ENCODE measurements around the gene NAA10.
"Not testable (repeated sequence)": the region's sequence is repeated elsewhere in the genome, so short reads cannot be mapped to it uniquely, and the experiment has no call there.

The NAA10 gene

GRCh38 chrX:153934762-153935325 lies at the start of gene NAA10:
Gene NAA10, minus strand, starts transcription at chrX:153935037. Its CDS starts 133 bp downstream, at chrX:153934904.
- H3K4me3 ChIP-seq (replicated peaks; ENCODE audit: low read depth, low read length): peak within 1 kb of the TSS; percentile 81
- TF ChIP-seq CTCF (IDR thresholded peaks at IDR 0.05; ENCODE audit: insufficient read depth, low read length, poor library complexity, severe bottlenecking): no peak
- peaks cover 2% of the 10 kb centered on the region for H3K36me3 ChIP-seq (ENCODE audit: control insufficient read depth, insufficient read depth, low read length)
- H3K27me3 ChIP-seq (replicated peaks; ENCODE audit: control insufficient read depth, insufficient read depth, low read length): no peaks in the 10 kb centered on the region
- DNase-seq (ENCODE audit: extremely low read depth, insufficient read length): peak; percentile 88

GRCh38 chrX:153983321-153983801 lies 48.5 kb upstream of the NAA10 start:
- Histone ChIP-seq H3K4me3 (replicated peaks; ENCODE audit: low read depth, low read length) (no peak overlapping the region), H3K27me3 (replicated peaks; ENCODE audit: control insufficient read depth, insufficient read depth, low read length) (no peaks in the 10 kb centered on the region), H3K36me3 (ENCODE audit: control insufficient read depth, insufficient read depth, low read length) (no peaks in the 10 kb centered on the region)
- DNase-seq (ENCODE audit: extremely low read depth, insufficient read length): no peak
- TF ChIP-seq CTCF (IDR thresholded peaks at IDR 0.05; ENCODE audit: insufficient read depth, low read length, poor library complexity, severe bottlenecking): no peak

DNA sequence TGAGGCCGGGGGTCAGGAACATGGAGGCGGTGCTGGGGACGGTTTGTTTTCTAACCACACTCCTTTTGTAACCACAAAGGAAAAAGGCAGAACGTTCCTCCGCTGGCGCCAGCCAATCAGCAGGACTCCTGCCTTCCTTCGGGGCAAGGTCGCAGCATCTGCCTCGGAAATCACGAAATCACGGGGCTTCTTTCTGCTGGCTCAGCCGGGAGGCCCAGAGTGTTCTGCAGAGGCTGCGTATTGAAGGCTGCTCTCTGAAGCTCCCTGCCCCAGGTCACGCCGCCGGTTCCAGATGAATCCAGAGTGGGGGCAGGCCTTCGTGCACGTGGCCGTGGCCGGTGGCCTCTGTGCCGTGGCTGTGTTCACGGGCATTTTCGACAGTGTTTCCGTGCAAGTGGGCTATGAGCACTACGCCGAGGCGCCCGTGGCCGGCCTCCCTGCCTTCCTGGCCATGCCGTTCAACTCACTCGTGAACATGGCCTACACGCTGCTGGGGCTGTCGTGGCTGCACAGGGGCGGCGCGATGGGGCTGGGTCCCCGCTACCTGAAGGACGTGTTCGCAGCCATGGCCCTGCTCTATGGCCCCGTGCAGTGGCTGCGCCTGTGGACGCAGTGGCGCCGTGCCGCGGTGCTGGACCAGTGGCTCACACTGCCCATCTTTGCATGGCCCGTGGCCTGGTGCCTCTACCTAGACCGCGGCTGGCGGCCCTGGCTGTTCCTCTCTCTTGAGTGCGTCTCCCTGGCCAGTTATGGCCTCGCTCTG lies 47.1 kb upstream of the NAA10 start:
- Histone ChIP-seq H3K4me3 (replicated peaks; ENCODE audit: low read depth, low read length) (no peak overlapping the region), H3K27me3 (replicated peaks; ENCODE audit: control insufficient read depth, insufficient read depth, low read length) (no peaks in the 10 kb centered on the region), H3K36me3 (ENCODE audit: control insufficient read depth, insufficient read depth, low read length) (no peaks in the 10 kb centered on the region)
- TF ChIP-seq CTCF (IDR thresholded peaks at IDR 0.05; ENCODE audit: insufficient read depth, low read length, poor library complexity, severe bottlenecking): no peak
- no peak for DNase-seq (ENCODE audit: extremely low read depth, insufficient read length)

DNA sequence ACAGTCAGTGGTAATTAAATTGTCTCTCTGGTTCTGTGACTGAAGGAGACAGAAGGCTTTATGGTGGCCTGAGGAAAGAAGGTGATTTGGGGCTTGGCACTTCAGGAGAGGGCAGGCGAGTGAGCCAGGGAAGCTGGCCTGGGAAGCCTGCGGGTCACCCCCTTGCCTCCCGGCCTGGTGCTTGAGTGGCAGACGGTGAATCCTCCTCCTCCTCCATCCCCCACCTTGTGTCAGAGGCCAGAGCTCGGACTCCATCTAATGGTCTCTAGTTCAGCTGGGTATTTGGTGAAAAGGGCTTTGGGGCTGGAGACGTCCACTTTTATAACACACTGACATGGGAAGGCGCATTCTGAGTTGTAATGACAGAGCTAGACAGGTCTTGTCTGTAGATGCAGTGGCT lies 46.4 kb upstream of the NAA10 start:
- H3K4me3 ChIP-seq (replicated peaks; ENCODE audit: low read depth, low read length): 0 out of 2 replicates have a peak overlapping the region, but pooled peaks have one; percentile 3
- H3K27me3 ChIP-seq (replicated peaks; ENCODE audit: control insufficient read depth, insufficient read depth, low read length): no peaks in the 10 kb centered on the region
- TF ChIP-seq CTCF (IDR thresholded peaks at IDR 0.05; ENCODE audit: insufficient read depth, low read length, poor library complexity, severe bottlenecking): peak; percentile 4
- no peak for DNase-seq (ENCODE audit: extremely low read depth, insufficient read length)
- H3K36me3 ChIP-seq (ENCODE audit: control insufficient read depth, insufficient read depth, low read length): no peaks in the 10 kb centered on the region

GRCh38 chrX:153980394-153980793 lies 45.6 kb upstream of the NAA10 start:
- not testable (repeated sequence) for DNase-seq (ENCODE audit: extremely low read depth, insufficient read length); H3K36me3 ChIP-seq (ENCODE audit: control insufficient read depth, insufficient read depth, low read length); H3K27me3 ChIP-seq (replicated peaks; ENCODE audit: control insufficient read depth, insufficient read depth, low read length)
- peak overlapping the region; percentile 6; the same call in 1 of the 2 replicates for H3K4me3 ChIP-seq (replicated peaks; ENCODE audit: low read depth, low read length)

DNA sequence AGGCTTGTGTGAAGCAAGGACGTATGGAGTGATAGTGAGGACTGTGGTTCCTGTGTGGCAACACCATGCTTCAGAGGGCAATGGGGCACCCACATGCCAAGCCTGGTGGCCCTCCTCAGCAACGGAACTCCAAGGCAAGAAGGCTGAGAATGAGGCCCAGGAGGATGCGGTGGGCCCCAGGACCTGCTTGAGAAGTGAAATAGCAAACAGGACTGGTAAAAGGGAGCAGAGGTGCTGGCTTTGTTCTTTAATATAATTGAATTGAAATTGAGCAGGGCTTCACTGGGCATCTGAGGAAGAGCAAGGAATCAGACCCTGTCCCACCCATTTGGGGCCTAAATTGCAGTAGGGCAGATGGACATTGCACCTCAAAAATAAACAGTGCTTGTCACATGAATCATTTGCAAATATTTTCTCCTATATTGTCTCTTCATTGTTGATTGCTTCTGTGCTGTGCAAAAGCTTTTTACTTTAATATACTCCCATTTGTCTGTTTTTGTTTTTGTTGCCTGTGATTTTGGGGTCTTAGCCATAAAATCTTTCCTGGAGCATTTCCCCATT lies 40.0 kb upstream of the NAA10 start:
- Histone ChIP-seq H3K4me3 (replicated peaks; ENCODE audit: low read depth, low read length) (no peak overlapping the region), H3K27me3 (replicated peaks; ENCODE audit: control insufficient read depth, insufficient read depth, low read length) (no peaks in the 10 kb centered on the region), H3K36me3 (ENCODE audit: control insufficient read depth, insufficient read depth, low read length) (no peaks in the 10 kb centered on the region)
- DNase-seq (ENCODE audit: extremely low read depth, insufficient read length): no peak
- no peak for TF ChIP-seq CTCF (IDR thresholded peaks at IDR 0.05; ENCODE audit: insufficient read depth, low read length, poor library complexity, severe bottlenecking)

Measured in GM06990 (cell line).